ENCODE results near the gene BRF1. TPM values are rescaled to one million over a fixed set of nuclear protein-coding genes. Genes with fewer than 3 reads are reported as not detected.

The BRF1 gene
- total RNA-seq, 2 experiments from 2014 or later = 23.7 to 26.4 TPM

DNA sequence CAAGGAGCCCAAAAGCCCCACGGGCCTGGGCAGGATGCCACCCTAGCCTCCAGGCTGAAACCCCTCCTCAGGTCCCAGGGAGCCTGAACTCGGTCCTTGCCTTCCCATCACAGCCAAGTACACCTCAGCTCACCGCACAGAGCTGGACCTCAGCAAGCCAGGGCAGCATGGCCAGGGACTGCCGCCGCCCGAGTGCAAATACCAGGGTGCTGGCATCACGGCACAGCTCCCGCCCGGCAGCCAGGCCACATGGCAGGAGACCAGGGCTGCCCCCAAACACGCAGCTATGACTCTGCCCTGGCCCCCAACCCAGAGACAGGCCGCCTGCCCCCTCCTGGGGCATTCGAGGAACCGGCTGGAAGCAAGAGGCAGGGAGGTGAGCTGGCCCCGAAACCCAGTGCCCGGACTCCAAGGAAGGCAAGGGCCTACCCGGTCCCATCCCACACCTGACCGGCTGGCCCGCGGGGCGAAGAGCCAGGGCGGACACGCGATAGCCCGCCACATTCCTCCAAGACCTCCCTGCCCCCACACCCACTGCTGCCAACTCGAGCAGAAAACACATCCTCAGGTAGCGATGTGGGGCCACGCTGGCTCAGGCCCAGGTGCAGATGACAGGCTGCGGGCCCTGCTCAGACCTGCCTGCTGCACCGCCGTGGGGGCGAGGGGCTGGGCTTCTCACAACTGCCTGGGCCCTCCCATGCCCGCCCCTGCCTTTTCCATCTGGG lies 134.9 kb downstream of the BRF1 start:
- no peaks in the 10 kb centered on the region for H3K36me3 ChIP-seq (ENCODE audit: insufficient read depth, low read length)
- no peaks in the 10 kb centered on the region; the same call in 1 of the 2 replicates for H4K20me1 ChIP-seq (ENCODE audit: insufficient read depth, low read length)
- H2AFZ ChIP-seq (ENCODE audit: low read length) = no peak overlapping the region
- POLR2A ChIA-PET = interaction anchor here (0.6 kb wide), 1 partner anchor 105 kb away, joined by 3 read pairs; no protein-coding TSS in a partner anchor
- CTCF ChIA-PET (ENCODE audit: unreplicated experiment) = no interaction called here
- DNase-seq (ENCODE audit: low spot score) = no peak
- TF ChIP-seq, protein P1, sequence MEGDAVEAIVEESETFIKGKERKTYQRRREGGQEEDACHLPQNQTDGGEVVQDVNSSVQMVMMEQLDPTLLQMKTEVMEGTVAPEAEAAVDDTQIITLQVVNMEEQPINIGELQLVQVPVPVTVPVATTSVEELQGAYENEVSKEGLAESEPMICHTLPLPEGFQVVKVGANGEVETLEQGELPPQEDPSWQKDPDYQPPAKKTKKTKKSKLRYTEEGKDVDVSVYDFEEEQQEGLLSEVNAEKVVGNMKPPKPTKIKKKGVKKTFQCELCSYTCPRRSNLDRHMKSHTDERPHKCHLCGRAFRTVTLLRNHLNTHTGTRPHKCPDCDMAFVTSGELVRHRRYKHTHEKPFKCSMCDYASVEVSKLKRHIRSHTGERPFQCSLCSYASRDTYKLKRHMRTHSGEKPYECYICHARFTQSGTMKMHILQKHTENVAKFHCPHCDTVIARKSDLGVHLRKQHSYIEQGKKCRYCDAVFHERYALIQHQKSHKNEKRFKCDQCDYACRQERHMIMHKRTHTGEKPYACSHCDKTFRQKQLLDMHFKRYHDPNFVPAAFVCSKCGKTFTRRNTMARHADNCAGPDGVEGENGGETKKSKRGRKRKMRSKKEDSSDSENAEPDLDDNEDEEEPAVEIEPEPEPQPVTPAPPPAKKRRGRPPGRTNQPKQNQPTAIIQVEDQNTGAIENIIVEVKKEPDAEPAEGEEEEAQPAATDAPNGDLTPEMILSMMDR (conservative IDR thresholded peaks at IDR 0.05; ENCODE audit: low read length) = no peak
- no peak for TF ChIP-seq EZH2phosphoT487 (IDR thresholded peaks at IDR 0.05; ENCODE audit: borderline replicate concordance, low read depth, low read length)
- peaks cover 26% of the 10 kb centered on the region for H3K4me1 ChIP-seq (ENCODE audit: insufficient read depth, low read length, poor library complexity, severe bottlenecking)
- no TSS peak for BruUV-seq (replicated peaks)
- H3K79me2 ChIP-seq (ENCODE audit: insufficient read depth, low read depth, low read length) = no peaks in the 10 kb centered on the region
- intact Hi-C loops (cut with micrococcal nuclease; ENCODE audit: unreplicated experiment) = no loop called here
- H3K27ac ChIP-seq (ENCODE audit: low read depth, low read length, poor library complexity, severe bottlenecking) = no peak overlapping the region
- H3K4me3 ChIP-seq (ENCODE audit: low read depth, low read length, poor library complexity, severe bottlenecking) = no peak overlapping the region
- H3K9me3 ChIP-seq (ENCODE audit: low read length) = no peaks in the 10 kb centered on the region
- H3K4me2 ChIP-seq (ENCODE audit: low read length) = no peak overlapping the region
- no peaks in the 10 kb centered on the region for H3K9me2 ChIP-seq (ENCODE audit: insufficient read depth, low read length)

DNA sequence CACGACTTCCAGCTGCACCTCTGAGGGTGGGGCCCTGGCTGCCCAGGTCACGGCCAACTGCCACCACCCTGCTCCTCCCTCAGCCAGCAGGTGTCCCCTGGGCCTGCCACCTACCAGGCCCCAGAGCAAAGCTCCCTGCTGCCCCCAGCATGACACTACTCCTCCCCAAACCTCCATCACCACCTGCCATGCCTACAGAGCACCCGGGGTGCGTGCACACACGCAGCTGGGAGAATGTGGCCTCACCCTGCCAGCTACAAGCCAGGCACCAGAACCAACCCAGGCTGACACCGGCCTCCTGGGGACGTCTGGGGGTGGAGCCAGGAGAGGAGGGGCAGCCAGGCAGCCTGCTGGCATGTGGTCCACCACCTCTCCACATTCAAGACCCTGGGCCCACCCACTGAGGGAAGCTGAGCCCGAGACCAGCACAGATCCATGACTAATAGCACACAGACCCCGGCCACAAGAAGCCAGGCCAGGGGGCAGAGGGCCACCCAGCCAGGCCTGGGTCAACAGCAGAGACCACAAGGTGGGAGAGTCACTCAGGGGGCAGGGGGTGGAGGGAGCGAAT lies 135.6 kb downstream of the BRF1 start:
- no peak overlapping the region for H3K27ac ChIP-seq (ENCODE audit: low read depth, low read length, poor library complexity, severe bottlenecking)
- H4K20me1 ChIP-seq (ENCODE audit: insufficient read depth, low read length) = no peaks in the 10 kb centered on the region; the same call in 1 of the 2 replicates
- H3K4me1 ChIP-seq (ENCODE audit: insufficient read depth, low read length, poor library complexity, severe bottlenecking) = peaks cover 19% of the 10 kb centered on the region
- DNase-seq (ENCODE audit: low spot score) = peak; percentile 32
- H3K4me2 ChIP-seq (ENCODE audit: low read length) = no peak overlapping the region
- ChIA-PET CTCF (ENCODE audit: unreplicated experiment) (no interaction called here), POLR2A (interaction anchor here (0.6 kb wide), 1 partner anchor 106 kb away, joined by 3 read pairs; no protein-coding TSS in a partner anchor)
- H3K9me2 ChIP-seq (ENCODE audit: insufficient read depth, low read length) = no peaks in the 10 kb centered on the region
- no peaks in the 10 kb centered on the region for H3K79me2 ChIP-seq (ENCODE audit: insufficient read depth, low read depth, low read length)
- TF ChIP-seq, protein P1 (conservative IDR thresholded peaks at IDR 0.05; ENCODE audit: low read length) = no peak
- no peak for TF ChIP-seq EZH2phosphoT487 (IDR thresholded peaks at IDR 0.05; ENCODE audit: borderline replicate concordance, low read depth, low read length)
- no peak overlapping the region for H2AFZ ChIP-seq (ENCODE audit: low read length)
- H3K4me3 ChIP-seq (ENCODE audit: low read depth, low read length, poor library complexity, severe bottlenecking) = no peak overlapping the region
- H3K36me3 ChIP-seq (ENCODE audit: insufficient read depth, low read length) = no peaks in the 10 kb centered on the region
- no peaks in the 10 kb centered on the region for H3K9me3 ChIP-seq (ENCODE audit: low read length)
- intact Hi-C loops (cut with micrococcal nuclease; ENCODE audit: unreplicated experiment) = no loop called here
- BruUV-seq (replicated peaks) = no TSS peak

Data from OCI-LY7 (cell line).